HG02938 (cell line): Measurements from ENCODE around the gene SLC35E1.

Experiments used
- ATAC-seq: cut with Tn5 transposase; IDR thresholded peaks from one replicate; pipeline ENCODE4 v1.9.1; 2021; ENCODE audit warnings: mild to moderate bottlenecking, moderate library complexity; ENCODE audit not compliant: unreplicated experiment

The SLC35E1 gene

GRCh38 chr19:16584248-16585093, 12.3 kb upstream of the SLC35E1 start:
- ATAC-seq: peak; percentile 36

- no peak for ATAC-seq
Observed at GRCh38 chr19:16582486-16583261, 10.5 kb upstream of the SLC35E1 start.

- ATAC-seq: no peak
Observed at GRCh38 chr19:16581971-16582343, 9.7 kb upstream of the SLC35E1 start.

GRCh38 chr19:16581145-16581970, 9.1 kb upstream of the SLC35E1 start:
- no peak for ATAC-seq

GRCh38 chr19:16579381-16579780, 7.2 kb upstream of the SLC35E1 start:
- no peak for ATAC-seq

GRCh38 chr19:16577531-16577985, 5.3 kb upstream of the SLC35E1 start:
- ATAC-seq: no peak

GRCh38 chr19:16576690-16577530, 4.7 kb upstream of the SLC35E1 start:
- no peak for ATAC-seq

GRCh38 chr19:16575861-16576689, 3.9 kb upstream of the SLC35E1 start:
- no peak for ATAC-seq

GRCh38 chr19:16575282-16575681, 3.1 kb upstream of the SLC35E1 start:
- no peak for ATAC-seq

GRCh38 chr19:16573925-16574324, 1.7 kb upstream of the SLC35E1 start:
- no peak for ATAC-seq

- ATAC-seq: no peak
Observed at GRCh38 chr19:16573296-16573695, 1.1 kb upstream of the SLC35E1 start.

GRCh38 chr19:16571822-16572331, 338 bp downstream of the SLC35E1 start:
- ATAC-seq: peak; percentile 16

- no peak for ATAC-seq
Observed at GRCh38 chr19:16571283-16571682, 932 bp downstream of the SLC35E1 start.

- ATAC-seq: no peak
Observed at GRCh38 chr19:16569609-16570320, 2.5 kb downstream of the SLC35E1 start.

- ATAC-seq: no peak
Observed at GRCh38 chr19:16566702-16567101, 5.5 kb downstream of the SLC35E1 start.

GRCh38 chr19:16566161-16566560, 6.1 kb downstream of the SLC35E1 start:
- no peak for ATAC-seq

- no peak for ATAC-seq
Observed at GRCh38 chr19:16564842-16565241, 7.4 kb downstream of the SLC35E1 start.

- ATAC-seq: no peak
Observed at GRCh38 chr19:16562608-16563025, 9.6 kb downstream of the SLC35E1 start.
